Endothelial cell (in vitro differentiated cells): Measurements from ENCODE around the gene SLC12A2. TPM values are rescaled to one million over a fixed set of nuclear protein-coding genes. Genes with fewer than 3 reads are reported as not detected.

ENCODE experiments used
- DNase-seq: peaks from one replicate; pipeline ENCODE4 v3.0.0; 2021; ENCODE audit warnings: low spot score
- H3K27ac Mint-ChIP-seq: one replicate; pipeline ENCODE4 v1.8.0; 2021; ENCODE audit warnings: mixed read lengths, inconsistent platforms; ENCODE audit not compliant: unreplicated experiment
- H3K27me3 Mint-ChIP-seq: one replicate; pipeline ENCODE4 v1.8.0; 2021; ENCODE audit warnings: mild to moderate bottlenecking, moderate library complexity, mixed read lengths, inconsistent platforms; ENCODE audit not compliant: unreplicated experiment
- H3K36me3 Mint-ChIP-seq: one replicate; pipeline ENCODE4 v1.8.0; 2021; ENCODE audit warnings: mild to moderate bottlenecking, low read depth, mixed read lengths, inconsistent platforms; ENCODE audit not compliant: unreplicated experiment
- H3K4me1 Mint-ChIP-seq: one replicate; pipeline ENCODE4 v1.8.0; 2021; ENCODE audit warnings: mild to moderate bottlenecking, mixed read lengths, inconsistent platforms; ENCODE audit not compliant: unreplicated experiment
- H3K4me3 Mint-ChIP-seq: one replicate; pipeline ENCODE4 v1.8.0; 2021; ENCODE audit warnings: mild to moderate bottlenecking, mixed read lengths, inconsistent platforms; ENCODE audit not compliant: unreplicated experiment
- H3K9me3 Mint-ChIP-seq: one replicate; pipeline ENCODE4 v1.8.0; 2021; ENCODE audit warnings: mixed read lengths, inconsistent platforms; ENCODE audit not compliant: unreplicated experiment
- long read RNA-seq: library from polyadenylated mRNA; unstranded; transcript quantifications from one replicate; pipeline ENCODE4 v2.0.0, GENCODE V29; 2020; ENCODE audit not compliant: unreplicated experiment
- total RNA-seq: library from RNA; stranded (reverse); fragmentation: NEBNext Ultra II Directional; extraction: Animal tissue kit (Norgen Biotek cat#: 25700); gene quantifications from one replicate; pipeline ENCODE4 v1.2.1, GENCODE V29; 2021; ENCODE audit not compliant: unreplicated experiment
- TF ChIP-seq, protein P1 (sequence below): fragments of 200-600 bp; sonication (generic); IDR thresholded peaks from one replicate; pipeline ENCODE4 v1.5.0; 2021; ENCODE audit warnings: antibody characterized with exemption; ENCODE audit not compliant: unreplicated experiment

Gene SLC12A2
- 45.7 TPM for total RNA-seq
- long read RNA-seq, partial matches to known transcripts: 0 of 7 reads
- long read RNA-seq, other reads (novel, unspliced or antisense): 7 of 7 reads

DNA sequence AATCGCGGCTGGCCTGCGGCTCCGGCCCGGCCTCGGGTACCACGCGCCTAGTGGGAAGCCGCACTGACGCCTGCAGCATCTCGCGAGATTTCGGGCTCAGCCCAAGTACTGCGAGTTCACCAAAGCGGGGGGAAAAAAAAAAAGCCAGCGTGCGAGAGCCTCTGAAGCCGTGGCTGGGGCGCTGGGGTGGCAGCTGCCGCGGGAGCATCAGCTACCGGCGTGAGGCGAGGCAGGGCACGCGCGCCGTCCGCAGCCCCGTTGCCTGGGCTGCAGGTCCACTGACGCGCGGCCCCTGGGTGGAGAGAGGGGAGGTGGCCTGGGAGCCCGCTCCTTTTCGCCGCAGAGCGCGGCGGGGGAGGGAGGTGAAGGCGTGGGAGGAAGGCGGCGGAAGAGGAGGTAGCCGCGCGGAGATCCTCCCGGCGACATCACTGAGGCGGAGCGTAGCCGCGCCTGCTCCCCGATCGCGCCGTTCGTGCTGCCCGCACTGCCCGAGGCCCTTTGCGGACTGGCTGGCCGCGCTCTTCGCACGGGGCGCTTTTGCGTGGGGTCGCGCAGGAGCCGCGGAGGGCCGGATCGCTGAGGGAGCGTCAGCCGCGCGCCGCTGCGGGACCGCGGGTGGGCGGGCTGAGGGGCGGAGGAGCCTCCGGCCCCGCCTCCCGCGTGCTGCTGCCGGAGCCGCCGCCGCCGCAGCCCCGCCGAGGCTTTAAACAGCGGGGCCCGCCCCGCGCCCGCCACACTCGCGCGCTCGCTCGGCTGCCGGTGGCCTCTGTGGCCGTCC lies at the start of gene SLC12A2:
Gene SLC12A2 (plus strand): TSS at position 734 of the 778 bp plus-strand sequence. CDS start 189 bp downstream, outside the sequence.
- peak within 1 kb of the TSS; percentile 98 for H3K4me3 Mint-ChIP-seq
- peak within 1 kb of the TSS; percentile 76 for H3K27ac Mint-ChIP-seq
- H3K9me3 Mint-ChIP-seq: no peaks in the 10 kb centered on the region
- peaks cover 43% of the 10 kb centered on the region for H3K4me1 Mint-ChIP-seq
- H3K27me3 Mint-ChIP-seq: peaks cover 11% of the 10 kb centered on the region
- peaks cover 11% of the 10 kb centered on the region for H3K36me3 Mint-ChIP-seq
- peak; percentile 86 for DNase-seq
- TF ChIP-seq, protein P1, sequence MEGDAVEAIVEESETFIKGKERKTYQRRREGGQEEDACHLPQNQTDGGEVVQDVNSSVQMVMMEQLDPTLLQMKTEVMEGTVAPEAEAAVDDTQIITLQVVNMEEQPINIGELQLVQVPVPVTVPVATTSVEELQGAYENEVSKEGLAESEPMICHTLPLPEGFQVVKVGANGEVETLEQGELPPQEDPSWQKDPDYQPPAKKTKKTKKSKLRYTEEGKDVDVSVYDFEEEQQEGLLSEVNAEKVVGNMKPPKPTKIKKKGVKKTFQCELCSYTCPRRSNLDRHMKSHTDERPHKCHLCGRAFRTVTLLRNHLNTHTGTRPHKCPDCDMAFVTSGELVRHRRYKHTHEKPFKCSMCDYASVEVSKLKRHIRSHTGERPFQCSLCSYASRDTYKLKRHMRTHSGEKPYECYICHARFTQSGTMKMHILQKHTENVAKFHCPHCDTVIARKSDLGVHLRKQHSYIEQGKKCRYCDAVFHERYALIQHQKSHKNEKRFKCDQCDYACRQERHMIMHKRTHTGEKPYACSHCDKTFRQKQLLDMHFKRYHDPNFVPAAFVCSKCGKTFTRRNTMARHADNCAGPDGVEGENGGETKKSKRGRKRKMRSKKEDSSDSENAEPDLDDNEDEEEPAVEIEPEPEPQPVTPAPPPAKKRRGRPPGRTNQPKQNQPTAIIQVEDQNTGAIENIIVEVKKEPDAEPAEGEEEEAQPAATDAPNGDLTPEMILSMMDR: no peak

DNA sequence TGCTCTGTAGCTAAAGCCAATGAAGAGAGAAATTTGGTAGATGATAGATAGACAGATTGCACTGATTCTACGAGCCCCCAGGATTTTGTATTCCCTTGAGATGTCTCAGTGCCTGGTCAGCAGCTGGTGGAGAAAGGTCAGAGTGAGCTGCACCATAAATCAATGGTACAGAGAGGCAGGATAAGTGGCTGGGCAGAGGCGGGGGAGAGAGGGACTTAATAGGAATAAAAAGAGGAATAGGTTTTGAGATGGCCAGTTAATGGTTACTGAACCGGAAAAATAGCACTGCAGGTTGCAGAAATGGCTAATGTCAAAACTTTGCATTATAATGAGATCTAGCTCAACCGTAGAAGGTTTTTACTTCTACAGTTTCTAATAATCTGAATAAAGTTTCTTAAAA lies 47.9 kb upstream of the SLC12A2 start:
- peaks cover 2% of the 10 kb centered on the region for H3K4me1 Mint-ChIP-seq
- TF ChIP-seq, protein P1: no peak
- no peak for DNase-seq
- H3K27me3 Mint-ChIP-seq: no peaks in the 10 kb centered on the region
- no peaks in the 10 kb centered on the region for H3K36me3 Mint-ChIP-seq
- H3K9me3 Mint-ChIP-seq: no peaks in the 10 kb centered on the region
- no peak overlapping the region for H3K4me3 Mint-ChIP-seq
- no peak overlapping the region for H3K27ac Mint-ChIP-seq

DNA sequence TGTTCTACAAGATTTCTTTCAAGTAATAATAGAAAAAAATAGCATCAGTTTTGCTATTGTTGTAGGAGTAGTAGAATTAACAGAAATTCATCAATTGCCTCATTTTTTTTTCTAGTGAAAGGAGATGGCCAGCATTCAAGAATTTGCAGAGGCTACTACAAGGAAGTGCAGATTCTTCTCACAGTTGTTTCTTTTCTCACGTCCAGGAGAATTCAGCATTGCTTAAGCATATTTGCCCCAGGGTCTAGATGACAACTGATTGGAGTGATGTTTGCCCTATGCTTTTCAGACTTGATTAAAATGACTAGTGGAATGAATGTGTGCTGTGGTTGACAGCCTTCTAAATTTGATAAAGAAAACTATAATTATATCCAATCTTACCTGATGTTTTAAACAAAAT lies 46.6 kb upstream of the SLC12A2 start:
- no peak overlapping the region for H3K4me3 Mint-ChIP-seq
- no peaks in the 10 kb centered on the region for H3K36me3 Mint-ChIP-seq
- H3K27ac Mint-ChIP-seq: no peak overlapping the region
- TF ChIP-seq, protein P1: no peak
- H3K4me1 Mint-ChIP-seq: peaks cover 2% of the 10 kb centered on the region
- no peaks in the 10 kb centered on the region for H3K9me3 Mint-ChIP-seq
- no peak for DNase-seq
- H3K27me3 Mint-ChIP-seq: no peaks in the 10 kb centered on the region

DNA sequence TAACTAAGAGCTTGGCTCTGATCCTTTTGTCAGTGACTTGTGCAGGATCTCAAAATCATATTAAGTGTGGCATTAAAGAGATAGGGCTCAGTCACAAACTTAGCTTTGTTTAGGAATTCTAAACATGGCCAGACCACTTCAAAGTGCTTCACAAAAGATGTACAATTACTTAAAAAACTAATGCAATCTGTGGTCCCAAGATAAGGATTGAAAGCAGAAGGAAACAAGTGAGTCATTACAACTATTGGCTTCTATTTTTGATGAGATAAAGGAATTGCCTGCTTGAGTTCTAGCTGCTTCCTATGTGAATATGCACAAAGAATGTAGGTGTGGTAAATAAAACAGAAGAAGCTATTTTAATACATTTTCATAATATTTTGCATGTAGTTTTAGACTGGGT lies 44.9 kb upstream of the SLC12A2 start:
- H3K9me3 Mint-ChIP-seq: no peaks in the 10 kb centered on the region
- no peak for DNase-seq
- H3K4me3 Mint-ChIP-seq: no peak overlapping the region
- no peaks in the 10 kb centered on the region for H3K27me3 Mint-ChIP-seq
- peaks cover 4% of the 10 kb centered on the region for H3K36me3 Mint-ChIP-seq
- TF ChIP-seq, protein P1: no peak
- H3K27ac Mint-ChIP-seq: no peak overlapping the region
- H3K4me1 Mint-ChIP-seq: peaks cover 2% of the 10 kb centered on the region

DNA sequence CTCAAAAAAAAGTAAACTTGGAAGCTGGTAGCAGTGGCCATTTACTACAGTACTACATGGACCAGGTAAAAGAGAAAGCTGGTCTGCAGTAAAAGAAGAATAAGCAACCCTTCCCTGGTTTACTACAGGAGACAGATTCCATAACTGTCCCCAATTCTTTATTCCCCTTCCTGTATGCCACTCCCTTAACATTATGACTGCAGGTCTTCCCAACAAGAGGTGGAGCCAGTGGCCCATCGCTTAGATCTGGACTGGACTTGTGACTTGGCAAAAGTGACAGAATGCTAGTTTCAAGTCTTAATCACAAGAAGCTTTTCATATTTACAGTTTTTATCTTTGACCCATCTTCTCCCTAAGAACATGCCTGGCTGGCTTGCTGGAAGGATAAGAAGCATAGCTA lies 42.6 kb upstream of the SLC12A2 start:
- TF ChIP-seq, protein P1: no peak
- H3K27me3 Mint-ChIP-seq: no peaks in the 10 kb centered on the region
- H3K27ac Mint-ChIP-seq: no peak overlapping the region
- DNase-seq: no peak
- no peak overlapping the region for H3K4me3 Mint-ChIP-seq
- peaks cover 6% of the 10 kb centered on the region for H3K36me3 Mint-ChIP-seq
- no peaks in the 10 kb centered on the region for H3K9me3 Mint-ChIP-seq
- H3K4me1 Mint-ChIP-seq: no peaks in the 10 kb centered on the region
